DMS153 treated with DMSO at 0.1 percent for 48 hours (cell line): ENCODE measurements around the gene STARD13.

Experiments
- DNase-seq: peaks from one replicate; lab custom pipeline; 2025; ENCODE audit not compliant: unreplicated experiment; lab: John Stamatoyannopoulos, UW

The STARD13 gene

DNA sequence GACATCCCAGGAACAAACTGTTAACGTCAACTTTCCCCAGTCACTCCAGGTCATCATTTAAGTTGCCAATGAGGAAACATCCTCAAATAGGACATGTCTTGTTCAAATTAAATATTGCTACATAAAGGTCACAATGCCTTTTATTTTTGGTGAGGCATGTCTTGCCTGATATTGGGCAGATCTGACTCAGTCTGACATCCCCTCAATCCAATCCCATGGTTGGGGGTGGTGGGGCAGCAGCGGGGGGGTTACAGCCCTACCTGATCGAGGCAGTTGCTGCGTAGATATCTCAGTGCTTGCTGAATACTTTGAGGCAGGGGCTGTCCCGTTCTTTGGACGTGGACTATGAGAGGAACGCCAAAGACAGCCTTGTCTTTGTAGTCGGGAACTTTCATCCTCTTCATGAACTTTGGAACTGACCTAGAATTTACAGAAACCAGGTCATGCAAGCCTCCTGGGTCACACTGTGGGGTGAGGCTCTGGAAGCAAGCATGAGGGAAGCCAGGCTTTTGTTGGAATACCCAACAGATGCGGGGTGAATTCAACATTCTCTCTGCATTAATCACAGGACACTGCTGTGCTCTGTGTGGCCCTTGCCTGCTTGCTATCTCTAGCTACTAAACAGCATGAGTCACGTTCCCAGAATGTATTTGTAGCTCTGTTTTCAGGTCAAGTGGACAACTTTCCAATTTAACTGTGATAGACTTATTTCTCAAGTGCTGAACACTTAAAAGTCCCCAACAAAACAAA, 159.6 kb downstream of the STARD13 start:
- no peak for DNase-seq

DNA sequence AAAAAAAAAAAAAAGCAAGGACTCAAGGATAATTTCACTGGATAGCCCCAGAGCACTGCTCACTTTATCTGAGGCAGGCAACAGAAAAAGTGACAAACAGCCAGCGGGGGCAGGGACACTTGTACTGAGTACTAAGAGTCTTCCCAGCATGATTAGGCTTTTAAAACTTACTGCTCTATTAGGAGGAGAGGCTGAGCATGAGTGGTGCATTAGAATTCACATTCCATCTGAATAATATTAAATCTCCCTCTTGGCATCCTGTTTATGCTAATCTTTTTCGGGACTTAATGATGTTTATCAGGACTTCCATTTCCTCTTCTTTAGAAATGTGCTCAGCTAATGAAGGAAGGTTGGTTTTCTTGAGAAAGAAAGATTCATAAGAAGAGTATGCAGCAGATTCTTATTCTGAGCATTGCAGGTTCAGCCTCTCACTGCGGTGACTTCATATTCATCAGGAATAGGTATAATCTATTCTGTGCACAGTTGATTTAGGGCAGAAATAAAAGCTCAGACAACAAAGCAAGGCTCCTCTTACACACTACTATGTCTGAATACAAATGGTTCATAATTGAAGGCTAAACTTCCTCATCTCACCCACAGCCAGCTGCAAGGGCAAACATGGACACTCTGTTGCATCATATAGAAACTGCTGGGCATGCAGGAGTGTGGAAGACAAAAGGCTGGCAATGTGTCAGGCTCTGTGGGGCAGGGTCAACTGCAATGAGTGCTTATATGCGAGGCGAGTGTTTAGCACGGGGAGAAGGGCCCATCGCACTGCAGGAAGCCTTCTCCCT, 162.3 kb downstream of the STARD13 start:
- DNase-seq, result peak; percentile 39

DNA sequence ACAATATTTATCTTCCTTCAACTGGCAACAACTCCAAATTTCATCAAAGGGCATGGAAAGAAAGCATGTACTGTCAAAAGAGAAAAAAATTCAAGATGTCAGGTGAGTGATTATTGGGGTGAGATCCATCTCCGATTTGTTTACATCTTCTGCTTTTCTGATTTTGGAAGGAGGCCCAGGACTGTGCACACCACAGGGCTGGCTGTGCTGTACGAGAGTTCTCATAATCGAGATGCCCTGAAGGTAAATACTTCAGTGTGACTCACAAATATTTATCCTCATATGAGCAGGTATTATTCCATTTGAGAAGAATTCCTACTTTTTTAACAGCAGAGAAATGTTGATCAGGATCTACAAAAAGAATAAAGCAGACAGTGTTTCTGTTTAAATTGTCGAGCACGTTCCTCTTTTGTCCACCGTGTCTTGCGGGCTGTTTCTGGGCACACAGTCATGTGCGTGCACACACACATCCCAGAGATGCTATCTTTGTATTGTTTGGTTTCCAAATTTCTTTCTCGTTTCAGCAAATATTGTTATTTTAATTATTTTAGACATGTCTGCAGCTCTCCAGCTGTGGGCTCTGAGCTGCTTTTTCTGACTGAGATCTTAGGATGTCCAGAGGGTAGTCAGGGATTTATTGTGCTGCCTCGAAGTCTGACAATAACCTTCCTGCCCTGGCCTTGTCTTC, 165.6 kb downstream of the STARD13 start:
- no peak for DNase-seq

GRCh38 chr13:33119022-33119781, 166.4 kb downstream of the STARD13 start:
- no peak for DNase-seq

DNA sequence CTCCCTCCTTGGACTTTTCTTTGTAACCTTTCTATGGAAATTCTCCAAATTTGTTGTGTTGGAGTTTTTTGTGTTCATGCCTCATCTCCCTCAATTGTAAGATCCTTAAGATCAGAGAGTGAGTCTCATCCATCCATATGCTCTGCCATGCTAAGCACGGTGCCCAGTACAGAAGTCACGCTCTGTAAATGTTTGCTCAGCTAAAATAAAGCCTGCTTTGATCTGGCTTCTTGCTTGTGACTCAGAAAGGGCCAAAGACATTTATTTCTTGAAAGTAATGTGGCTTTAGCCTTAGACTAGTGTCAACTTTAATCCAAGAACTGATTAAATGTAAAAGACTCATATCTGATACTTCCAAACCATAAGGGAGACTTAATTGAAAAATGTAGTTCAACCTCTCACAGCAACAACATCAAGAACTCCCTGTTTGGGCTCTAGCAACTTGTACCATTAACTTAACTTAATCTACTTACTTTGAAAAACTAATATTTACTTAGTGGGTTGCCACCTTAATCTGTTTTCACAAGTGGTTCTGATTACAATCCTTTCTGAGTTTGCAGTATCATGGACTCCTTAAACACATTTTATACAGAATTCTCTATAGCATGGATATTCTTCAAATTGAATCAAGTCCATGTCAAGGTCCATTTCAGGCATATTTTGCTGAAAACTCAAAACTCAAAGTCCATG, 169.1 kb downstream of the STARD13 start:
- DNase-seq, result no peak

- no peak for DNase-seq
Measured at GRCh38 chr13:33115274-33115673, 170.3 kb downstream of the STARD13 start.

DNA sequence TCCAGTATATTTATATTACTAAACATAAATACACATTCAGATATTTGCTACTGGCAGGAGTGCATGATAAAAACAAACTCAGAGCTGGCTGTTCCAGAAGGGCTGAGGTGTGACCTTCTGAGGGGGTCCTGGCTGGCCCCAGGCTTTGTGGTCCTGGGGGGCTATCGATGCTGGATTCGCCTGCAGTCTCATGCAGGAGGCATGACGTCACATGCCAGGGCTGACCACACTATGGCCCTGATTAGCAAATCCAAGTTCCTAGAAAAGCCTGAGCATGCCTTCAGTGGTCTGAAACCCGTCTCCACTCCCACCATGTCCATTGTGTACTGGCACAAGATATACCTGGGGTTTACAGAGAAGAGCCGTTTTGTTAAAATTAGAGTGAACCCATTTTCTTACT, 171.4 kb downstream of the STARD13 start:
- no peak for DNase-seq

DNA sequence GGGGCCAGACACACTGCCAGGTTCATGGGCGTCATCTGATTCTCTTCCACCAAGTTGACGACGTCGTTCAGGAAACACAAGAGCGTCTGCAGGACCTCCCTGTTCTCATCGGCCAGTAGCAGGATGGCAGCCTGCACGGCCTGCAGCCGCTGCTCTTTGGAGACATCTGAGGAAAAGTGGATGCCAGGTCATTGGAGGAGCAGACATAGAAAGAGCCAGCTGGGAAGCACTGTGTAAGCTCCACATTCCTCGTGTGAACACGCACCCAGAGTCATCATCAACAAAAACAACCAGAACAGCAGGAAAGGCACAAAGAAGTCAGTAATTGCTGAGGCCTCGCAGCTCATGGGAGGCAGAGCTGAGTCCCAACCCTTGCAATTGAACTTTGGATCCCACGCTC, 172.8 kb downstream of the STARD13 start:
- no peak for DNase-seq

- DNase-seq, result no peak
Measured at GRCh38 chr13:33111414-33112110, 174.0 kb downstream of the STARD13 start.

- DNase-seq, result no peak
Measured at GRCh38 chr13:33110713-33111413, 174.7 kb downstream of the STARD13 start.

GRCh38 chr13:33110386-33110712, 175.2 kb downstream of the STARD13 start:
- no peak for DNase-seq

- no peak for DNase-seq
Measured at GRCh38 chr13:33109801-33110200, 175.8 kb downstream of the STARD13 start.

DNA sequence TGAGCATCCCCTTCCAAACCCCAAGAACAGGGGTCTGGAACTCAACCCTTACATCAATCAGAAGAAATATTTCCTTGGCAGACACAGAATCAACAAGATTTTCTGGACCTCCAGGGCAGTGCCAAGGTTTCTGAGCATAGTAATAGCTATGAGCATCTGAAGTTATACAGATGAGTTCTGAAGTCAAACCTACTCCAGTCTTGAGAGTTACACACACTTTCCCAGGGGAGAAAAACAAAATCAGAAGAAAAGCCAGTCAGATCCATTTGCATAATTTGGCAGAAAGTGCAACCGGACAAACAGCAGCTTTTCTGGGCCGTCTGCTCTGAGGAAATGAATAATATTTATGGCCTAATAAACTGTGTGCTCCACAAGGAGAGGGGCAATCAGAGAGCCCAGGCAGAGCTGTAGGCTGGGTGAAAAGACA, 176.3 kb downstream of the STARD13 start:
- no peak for DNase-seq

DNA sequence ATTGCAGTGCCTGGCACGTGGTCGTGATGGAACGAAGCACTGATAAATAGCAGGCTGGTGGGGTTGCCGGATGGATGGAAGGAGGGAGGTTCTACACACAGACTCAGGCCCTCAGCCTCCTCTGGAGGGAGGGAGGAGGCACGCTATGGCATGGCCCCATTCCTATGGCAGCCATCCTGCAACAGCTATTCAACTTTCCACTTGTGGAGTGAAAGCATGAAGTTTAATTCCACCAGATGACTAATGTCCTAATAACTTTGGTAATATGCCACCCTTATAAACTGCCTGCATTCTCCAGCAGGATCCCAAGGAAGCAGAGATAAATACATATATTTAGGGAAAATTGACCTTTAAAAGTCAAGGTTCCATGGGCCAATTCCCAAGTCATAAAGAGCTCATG, 176.9 kb downstream of the STARD13 start:
- DNase-seq, result no peak

- DNase-seq, result no peak
Measured at GRCh38 chr13:33107361-33107760, 178.2 kb downstream of the STARD13 start.

GRCh38 chr13:33106656-33107360, 178.7 kb downstream of the STARD13 start:
- DNase-seq, result no peak

DNA sequence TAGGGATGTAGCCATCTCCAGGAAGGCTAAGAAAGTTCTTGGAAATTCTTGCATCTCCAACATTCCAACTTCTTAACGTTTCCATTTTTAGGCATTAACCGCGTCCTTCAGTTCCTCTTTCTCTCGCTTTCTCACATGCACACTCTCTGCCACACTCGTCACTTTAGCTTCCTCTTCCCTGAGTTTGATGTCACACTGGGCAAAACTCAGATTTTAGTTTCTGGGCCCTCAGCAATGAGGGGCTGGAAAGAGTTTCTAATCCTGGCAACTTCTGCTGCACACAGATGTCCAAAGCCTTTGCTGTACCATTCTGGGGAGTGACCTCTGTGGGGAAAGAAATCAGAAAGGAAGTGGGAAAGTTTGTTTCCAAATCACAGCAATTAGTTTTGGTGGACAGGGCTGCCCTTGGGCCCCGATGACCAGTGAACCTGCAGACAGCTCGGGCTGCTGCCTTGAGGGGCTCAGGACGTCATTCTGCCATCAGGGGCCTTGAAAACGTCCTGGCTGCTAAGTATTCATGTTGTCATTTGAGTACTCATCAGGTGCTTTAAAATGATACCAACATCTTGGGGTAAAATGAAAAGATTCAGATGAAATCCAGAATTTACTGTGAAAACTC, 180.1 kb downstream of the STARD13 start:
- no peak for DNase-seq

DNA sequence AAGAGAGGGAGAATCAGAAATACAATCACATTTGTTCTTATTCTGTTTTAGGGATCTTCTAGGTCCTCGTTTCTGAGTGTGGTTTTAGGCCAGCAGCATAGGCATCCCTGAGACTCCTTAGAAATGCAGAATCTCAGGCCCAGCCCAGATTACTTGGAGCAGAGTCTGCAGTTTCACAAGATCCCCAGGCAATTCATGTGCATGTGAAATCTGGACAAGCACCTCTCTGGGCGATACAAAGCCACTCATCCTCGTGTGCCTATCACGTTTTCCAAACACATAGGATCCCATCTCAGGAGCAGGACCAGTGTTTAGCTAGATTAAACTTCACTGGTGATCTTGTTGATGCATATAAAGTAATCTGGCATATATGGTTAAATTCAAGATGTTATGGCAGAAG, 182.1 kb downstream of the STARD13 start:
- no peak for DNase-seq
